ENCODE measurements around the gene LMNTD2. TPM values are rescaled to one million over a fixed set of nuclear protein-coding genes. Genes with fewer than 3 reads are reported as not detected.

The LMNTD2 gene
- total and polyA plus RNA-seq, 2 of the 13 experiments (the other 11 are each of a cell fraction or from before 2014, with no cell fraction given) = 1.1 to 3.1 TPM

- peak; percentile 59; the same call in 1 of the 2 replicates for TF ChIP-seq ZIK1 (CRISPR knock-in tag; IDR thresholded peaks at IDR 0.05; ENCODE audit: borderline replicate concordance, low read depth)
- no peak for TF ChIP-seq ZNF451 (CRISPR knock-in tag; IDR thresholded peaks at IDR 0.05)
- TF ChIP-seq ZNF788 (CRISPR knock-in tag; IDR thresholded peaks at IDR 0.05; ENCODE audit: borderline replicate concordance) = no peak
- no peak for TF ChIP-seq RCOR2 (CRISPR knock-in tag; IDR thresholded peaks at IDR 0.05)
- TF ChIP-seq TFDP2 (CRISPR knock-in tag; IDR thresholded peaks at IDR 0.05) = peak; percentile 39; the same call in 1 of the 2 replicates
- no peak for TF ChIP-seq CTCF (CRISPR knock-in tag; IDR thresholded peaks at IDR 0.05)
- no peak for TF ChIP-seq CEBPG (CRISPR knock-in tag; IDR thresholded peaks at IDR 0.05)
- TF ChIP-seq SP2 (CRISPR knock-in tag; IDR thresholded peaks at IDR 0.05) = peak; percentile 80
- TF ChIP-seq SRF (IDR thresholded peaks at IDR 0.05; ENCODE audit: low read depth, low read length) = no peak
- TF ChIP-seq ZNF574 (CRISPR knock-in tag; IDR thresholded peaks at IDR 0.05) = peak; percentile 76
- TF ChIP-seq NFIB (CRISPR knock-in tag; IDR thresholded peaks at IDR 0.05; ENCODE audit: borderline replicate concordance) = no peak
- no peak for TF ChIP-seq ZFP90 (CRISPR knock-in tag; IDR thresholded peaks at IDR 0.05; ENCODE audit: borderline replicate concordance)
- TF ChIP-seq HCFC1 (IDR thresholded peaks at IDR 0.05; ENCODE audit: low read depth, low read length) = no peak
- TF ChIP-seq ZNF720 (CRISPR knock-in tag; IDR thresholded peaks at IDR 0.05) = no peak
- TF ChIP-seq ZFP91 (CRISPR knock-in tag; IDR thresholded peaks at IDR 0.05; ENCODE audit: borderline replicate concordance) = no peak
- TF ChIP-seq HIC2 (CRISPR knock-in tag; IDR thresholded peaks at IDR 0.05; ENCODE audit: low read depth) = no peak
- no peak for TF ChIP-seq SSRP1 (CRISPR knock-in tag; IDR thresholded peaks at IDR 0.05)
- TF ChIP-seq DRAP1 (CRISPR knock-in tag; IDR thresholded peaks at IDR 0.05) = peak; percentile 54; the same call in 1 of the 2 replicates
- 0 out of 2 replicates have a peak, but pooled peaks have one; percentile 1 for TF ChIP-seq ZNF761 (CRISPR knock-in tag; conservative IDR thresholded peaks at IDR 0.05)
- TF ChIP-seq SMARCE1 (IDR thresholded peaks at IDR 0.05; ENCODE audit: borderline replicate concordance) = no peak
These were observed 8.0 kb upstream of the LMNTD2 start (continued) for GRCh38 chr11:568306-569157.

Measured in HepG2 (cell line).